ENCODE measurements around the gene ULK4. TPM values are rescaled to one million over a fixed set of nuclear protein-coding genes. Genes with fewer than 3 reads are reported as not detected.

The ULK4 gene
- total RNA-seq, 4 donors from 2014 or later = 13.3 to 23.4 (median 17.9) TPM

DNA sequence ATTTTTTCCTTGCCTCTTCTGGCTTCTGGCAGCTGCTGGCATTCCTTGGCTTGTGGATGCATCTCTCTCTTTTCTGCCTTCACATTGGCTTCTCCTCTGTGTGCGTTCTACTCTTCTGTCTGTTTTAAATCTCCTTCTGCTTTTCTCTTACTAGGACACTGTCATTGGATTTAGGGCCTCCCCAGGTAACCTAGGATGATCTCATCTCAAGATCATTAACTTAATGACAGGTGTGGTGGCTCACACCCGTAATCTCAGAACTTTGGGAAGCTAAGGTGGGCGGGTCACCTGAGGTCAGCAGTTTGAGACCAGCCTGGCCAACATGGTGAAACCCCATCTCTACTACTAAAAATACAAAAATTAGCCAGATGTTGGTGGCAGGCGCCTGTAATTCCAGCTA is 40.9 kb upstream of the ULK4 start:
- H3K36me3 ChIP-seq = no peaks in the 10 kb centered on the region
- TF ChIP-seq CTCF (IDR thresholded peaks at IDR 0.05) = no peak
- TF ChIP-seq EP300 (IDR thresholded peaks at IDR 0.05) = no peak
- TF ChIP-seq POLR2A (IDR thresholded peaks at IDR 0.05) = no peak
- no peak overlapping the region for H3K27ac ChIP-seq
- WGBS, 2 donors = 80 to 95% methylated on average over 4 of the region's 4 CpGs
- peaks cover 0 to 6% (median 0%) of the 10 kb centered on the region in 4 donors for H3K9me3 ChIP-seq
- no peak for DNase-seq (ENCODE audit: low spot score in 2 of 2)
- H3K27me3 ChIP-seq = no peaks in the 10 kb centered on the region
- no peak overlapping the region for H3K4me3 ChIP-seq
- no peaks in the 10 kb centered on the region for H3K4me1 ChIP-seq

GRCh38 chr3:42001777-42002176 is 39.9 kb upstream of the ULK4 start:
- WGBS, 2 donors = 78 to 95% methylated on average over 1 of the region's 1 CpG
- Histone ChIP-seq H3K27me3 (no peaks in the 10 kb centered on the region), H3K4me3 (no peak overlapping the region), H3K27ac (no peak overlapping the region), H3K36me3 (no peaks in the 10 kb centered on the region), H3K4me1 (no peaks in the 10 kb centered on the region), H3K9me3 (peaks cover 0 to 6% (median 0%) of the 10 kb centered on the region in 4 donors)
- no peak for TF ChIP-seq CTCF (IDR thresholded peaks at IDR 0.05)
- no peak for TF ChIP-seq POLR2A (IDR thresholded peaks at IDR 0.05)
- no peak for TF ChIP-seq EP300 (IDR thresholded peaks at IDR 0.05)
- DNase-seq (ENCODE audit: low spot score in 2 of 2) = no peak

- no peaks in the 10 kb centered on the region for H3K4me1 ChIP-seq
- no peak overlapping the region for H3K4me3 ChIP-seq
- peaks cover 0 to 6% (median 0%) of the 10 kb centered on the region in 4 donors for H3K9me3 ChIP-seq
- no peaks in the 10 kb centered on the region for H3K27me3 ChIP-seq
- TF ChIP-seq POLR2A (IDR thresholded peaks at IDR 0.05) (no peak), CTCF (IDR thresholded peaks at IDR 0.05) (no peak), EP300 (IDR thresholded peaks at IDR 0.05) (no peak)
- H3K36me3 ChIP-seq = no peaks in the 10 kb centered on the region
- no peak overlapping the region for H3K27ac ChIP-seq
- no peak for DNase-seq (ENCODE audit: low spot score in 2 of 2)
- whole genome bisulfite sequencing, 2 donors = 88 to 100% methylated on average over 1 of the region's 1 CpG
Observed at GRCh38 chr3:41999909-42000308, 38.0 kb upstream of the ULK4 start.

GRCh38 chr3:41997702-41998550 is 36.0 kb upstream of the ULK4 start:
- no peak for DNase-seq (ENCODE audit: low spot score in 2 of 2)
- H3K4me3 ChIP-seq = no peak overlapping the region
- 27 to 35% methylated on average over 6 of the region's 6 CpGs for WGBS, 2 donors
- no peak for TF ChIP-seq EP300 (IDR thresholded peaks at IDR 0.05)
- TF ChIP-seq CTCF (IDR thresholded peaks at IDR 0.05) = peak in 2 of 5 experiments; percentile 25 to 27
- TF ChIP-seq POLR2A (IDR thresholded peaks at IDR 0.05) = no peak
- H3K4me1 ChIP-seq = no peaks in the 10 kb centered on the region
- no peaks in the 10 kb centered on the region for H3K27me3 ChIP-seq
- peaks cover 0 to 6% (median 0%) of the 10 kb centered on the region in 4 donors for H3K9me3 ChIP-seq
- H3K36me3 ChIP-seq = no peaks in the 10 kb centered on the region
- peak overlapping the region in 1 of 4 donors; percentile 42 for H3K27ac ChIP-seq

DNA sequence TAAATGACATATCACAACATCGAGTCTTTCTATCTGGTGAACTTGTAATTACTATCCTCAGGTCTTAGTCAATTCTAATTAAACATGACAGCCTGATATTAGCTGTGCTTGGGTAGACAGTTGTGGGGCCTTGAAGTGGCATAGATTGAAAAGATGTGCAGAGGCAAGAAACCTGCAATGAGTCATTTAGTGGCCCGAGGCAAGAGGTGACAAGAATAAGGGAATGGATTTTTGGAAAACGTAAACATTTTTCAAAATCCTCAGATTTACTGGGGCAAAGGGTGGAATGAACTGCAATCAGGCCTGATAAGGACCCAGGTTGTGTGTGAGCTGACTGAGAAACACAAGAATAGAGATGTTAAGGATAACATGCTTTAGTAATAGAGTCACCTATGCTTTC is 29.5 kb upstream of the ULK4 start:
- H3K27me3 ChIP-seq = no peaks in the 10 kb centered on the region
- H3K27ac ChIP-seq = no peak overlapping the region
- TF ChIP-seq CTCF (IDR thresholded peaks at IDR 0.05) (no peak), POLR2A (IDR thresholded peaks at IDR 0.05) (no peak)
- no peaks in the 10 kb centered on the region for H3K36me3 ChIP-seq
- DNase-seq (ENCODE audit: low spot score in 2 of 2) = no peak
- H3K9me3 ChIP-seq = no peaks in the 10 kb centered on the region
- H3K4me1 ChIP-seq = no peaks in the 10 kb centered on the region
- H3K4me3 ChIP-seq = no peak overlapping the region
- WGBS, 2 donors = 82 to 92% methylated on average over 3 of the region's 3 CpGs

Measured in tibial nerve (tissue), 4 donors.